KBM-7 (cell line): Measurements from ENCODE around the gene FBXO28.

Experiments used
- DNase-seq: peaks from one replicate; pipeline ENCODE4 v3.0.0-alpha.2; 2015
- in situ Hi-C: fragments of 300-500 bp; cut with MboI; formaldehyde crosslinking; loops from 2 replicates; pipeline ENCODE4 v1.14.3; 2020; ENCODE audit warnings: low sequenced_read_pairs, low pct_unique_long_range_greater_than_20kb, mixed read lengths

Gene FBXO28

GRCh38 chr1:224092111-224092510 lies 21.8 kb upstream of the FBXO28 start:
- DNase-seq, result no peak
- in situ Hi-C loops, result no loop called here

GRCh38 chr1:224092601-224093000 lies 21.3 kb upstream of the FBXO28 start:
- in situ Hi-C loops, result no loop called here
- no peak for DNase-seq

GRCh38 chr1:224095339-224095738 lies 18.6 kb upstream of the FBXO28 start:
- no peak for DNase-seq
- in situ Hi-C loops, result no loop called here

- DNase-seq, result no peak
- in situ Hi-C loops, result no loop called here
These were observed 18.0 kb upstream of the FBXO28 start for GRCh38 chr1:224095867-224096266.

GRCh38 chr1:224096773-224097172 lies 17.1 kb upstream of the FBXO28 start:
- no peak for DNase-seq
- in situ Hi-C loops, result no loop called here

GRCh38 chr1:224098007-224098406 lies 15.9 kb upstream of the FBXO28 start:
- no peak for DNase-seq
- in situ Hi-C loops, result no loop called here

- peak; percentile 61 for DNase-seq
- in situ Hi-C loops, result no loop called here
These were observed 7.2 kb upstream of the FBXO28 start for GRCh38 chr1:224106568-224107281.

- in situ Hi-C loops, result no loop called here
- no peak for DNase-seq
These were observed 6.7 kb upstream of the FBXO28 start for GRCh38 chr1:224107282-224107625.

GRCh38 chr1:224108991-224109390 lies 4.9 kb upstream of the FBXO28 start:
- no peak for DNase-seq
- in situ Hi-C loops, result no loop called here

- no peak for DNase-seq
- in situ Hi-C loops, result no loop called here
These were observed 3.9 kb upstream of the FBXO28 start for GRCh38 chr1:224109981-224110380.

- in situ Hi-C loops, result no loop called here
- DNase-seq, result no peak
These were observed 906 bp upstream of the FBXO28 start for GRCh38 chr1:224113005-224113404.

- in situ Hi-C loops, result no loop called here
- no peak for DNase-seq
These were observed 380 bp upstream of the FBXO28 start for GRCh38 chr1:224113545-224113917.

- in situ Hi-C loops, result no loop called here
- no peak for DNase-seq
These were observed 870 bp downstream of the FBXO28 start for GRCh38 chr1:224114787-224115175.

- in situ Hi-C loops, result no loop called here
- peak; percentile 65 for DNase-seq
These were observed 2.2 kb downstream of the FBXO28 start for GRCh38 chr1:224116131-224116530.

- in situ Hi-C loops, result no loop called here
- DNase-seq, result no peak
These were observed 4.8 kb downstream of the FBXO28 start for GRCh38 chr1:224118688-224119087.

GRCh38 chr1:224123136-224123535 lies 9.2 kb downstream of the FBXO28 start:
- DNase-seq, result no peak
- in situ Hi-C loops, result no loop called here

- no peak for DNase-seq
- in situ Hi-C loops, result no loop called here
These were observed 10.3 kb downstream of the FBXO28 start for GRCh38 chr1:224124220-224124619.

GRCh38 chr1:224127925-224128819 lies 14.3 kb downstream of the FBXO28 start:
- in situ Hi-C loops, result no loop called here
- no peak for DNase-seq

- in situ Hi-C loops, result no loop called here
- DNase-seq, result no peak
These were observed 17.3 kb downstream of the FBXO28 start for GRCh38 chr1:224131253-224131652.

- in situ Hi-C loops, result no loop called here
- DNase-seq, result no peak
These were observed 19.0 kb downstream of the FBXO28 start for GRCh38 chr1:224132901-224133300.
